ENCODE measurements around the gene CELF2. TPM values are rescaled to one million over a fixed set of nuclear protein-coding genes. Genes with fewer than 3 reads are reported as not detected.

CELF2 gene
- total RNA-seq, 1 experiment from 2014 or later = not detected

DNA sequence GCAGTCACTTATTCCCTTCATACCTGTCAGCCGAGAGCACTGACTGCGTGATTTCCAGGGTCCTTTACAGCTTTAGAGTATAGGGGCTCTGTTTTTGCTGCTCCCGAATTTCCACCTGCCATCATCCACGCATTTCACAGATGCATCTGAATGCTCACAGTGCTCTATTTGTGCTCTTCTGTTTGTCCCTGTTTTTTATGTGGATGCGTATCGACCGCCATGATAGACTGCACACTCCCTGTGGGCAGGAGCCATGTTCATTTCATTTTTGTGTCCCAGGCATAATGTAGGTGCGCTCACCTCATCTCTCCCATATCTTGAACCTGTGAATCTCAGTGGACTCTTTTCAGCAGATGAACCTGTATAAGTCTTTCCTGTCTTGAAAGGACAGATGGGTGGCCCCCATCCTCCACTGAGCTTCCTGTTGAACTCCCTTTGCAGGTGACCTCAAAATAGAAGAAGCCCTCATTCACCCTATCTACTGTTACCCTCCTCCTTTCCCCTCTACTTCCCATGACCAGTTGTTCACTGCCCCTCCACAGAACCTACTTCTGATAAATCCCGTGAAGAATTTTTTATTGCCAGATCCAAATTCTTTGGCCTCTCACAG, 228.4 kb downstream of the CELF2 start:
- no peak for DNase-seq
- no peaks in the 10 kb centered on the region for H3K36me3 Mint-ChIP-seq (ENCODE audit: insufficient read depth, unreplicated experiment)
- CTCF ChIA-PET = no interaction called here
- intact Hi-C loops (cut with micrococcal nuclease; ENCODE audit: unreplicated experiment) = no loop called here
- peaks cover 12% of the 10 kb centered on the region for H3K27me3 Mint-ChIP-seq (ENCODE audit: unreplicated experiment)
- no peaks in the 10 kb centered on the region for H3K9me3 Mint-ChIP-seq (ENCODE audit: low read depth, unreplicated experiment)
- no peaks in the 10 kb centered on the region for H3K4me1 Mint-ChIP-seq (ENCODE audit: low read depth, unreplicated experiment)
- no peak overlapping the region for H3K27ac Mint-ChIP-seq (ENCODE audit: unreplicated experiment)
- TF ChIP-seq, protein P1, sequence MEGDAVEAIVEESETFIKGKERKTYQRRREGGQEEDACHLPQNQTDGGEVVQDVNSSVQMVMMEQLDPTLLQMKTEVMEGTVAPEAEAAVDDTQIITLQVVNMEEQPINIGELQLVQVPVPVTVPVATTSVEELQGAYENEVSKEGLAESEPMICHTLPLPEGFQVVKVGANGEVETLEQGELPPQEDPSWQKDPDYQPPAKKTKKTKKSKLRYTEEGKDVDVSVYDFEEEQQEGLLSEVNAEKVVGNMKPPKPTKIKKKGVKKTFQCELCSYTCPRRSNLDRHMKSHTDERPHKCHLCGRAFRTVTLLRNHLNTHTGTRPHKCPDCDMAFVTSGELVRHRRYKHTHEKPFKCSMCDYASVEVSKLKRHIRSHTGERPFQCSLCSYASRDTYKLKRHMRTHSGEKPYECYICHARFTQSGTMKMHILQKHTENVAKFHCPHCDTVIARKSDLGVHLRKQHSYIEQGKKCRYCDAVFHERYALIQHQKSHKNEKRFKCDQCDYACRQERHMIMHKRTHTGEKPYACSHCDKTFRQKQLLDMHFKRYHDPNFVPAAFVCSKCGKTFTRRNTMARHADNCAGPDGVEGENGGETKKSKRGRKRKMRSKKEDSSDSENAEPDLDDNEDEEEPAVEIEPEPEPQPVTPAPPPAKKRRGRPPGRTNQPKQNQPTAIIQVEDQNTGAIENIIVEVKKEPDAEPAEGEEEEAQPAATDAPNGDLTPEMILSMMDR (IDR thresholded peaks at IDR 0.05; ENCODE audit: unreplicated experiment) = no peak
- no peak overlapping the region for H3K4me3 Mint-ChIP-seq (ENCODE audit: low read depth, unreplicated experiment)
- BruUV-seq (replicated peaks) = no TSS peak

DNA sequence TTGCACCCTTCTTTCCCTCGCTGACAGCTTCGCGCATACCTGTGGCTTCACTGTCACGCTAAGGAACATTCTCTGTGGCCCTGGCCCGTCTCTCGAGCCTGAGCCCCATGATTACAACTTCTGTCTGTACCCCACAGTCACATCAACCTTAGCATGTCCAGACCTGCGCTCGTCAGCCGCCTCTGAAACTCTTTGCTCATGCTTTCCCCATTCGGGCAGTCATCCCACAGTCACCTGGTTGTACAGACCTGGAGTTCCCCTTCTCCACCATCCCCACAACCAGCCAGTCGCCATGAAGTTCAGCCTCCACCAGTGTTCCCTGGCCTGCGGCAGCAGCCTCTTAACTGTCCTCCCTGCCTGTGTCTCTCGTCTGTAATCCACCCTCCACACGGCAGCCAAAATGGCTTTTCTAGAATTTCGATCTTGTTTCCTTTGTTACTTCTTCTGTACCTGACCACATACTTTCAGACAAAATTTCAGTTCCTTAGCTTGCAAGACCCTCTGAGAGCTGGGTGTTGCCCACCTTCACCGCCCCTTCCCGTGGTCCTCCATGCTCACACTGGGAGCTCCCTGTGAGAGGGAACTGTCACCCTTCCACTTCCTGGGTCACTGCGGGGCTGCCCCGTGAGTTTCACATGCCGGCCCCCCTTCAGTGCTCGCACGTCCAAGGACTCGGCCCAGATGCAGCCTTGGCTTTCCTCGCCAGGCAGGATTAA, 229.2 kb downstream of the CELF2 start:
- intact Hi-C loops (cut with micrococcal nuclease; ENCODE audit: unreplicated experiment) = no loop called here
- Mint-ChIP-seq H3K4me1 (ENCODE audit: low read depth, unreplicated experiment) (no peaks in the 10 kb centered on the region), H3K27ac (ENCODE audit: unreplicated experiment) (no peak overlapping the region), H3K9me3 (ENCODE audit: low read depth, unreplicated experiment) (no peaks in the 10 kb centered on the region), H3K4me3 (ENCODE audit: low read depth, unreplicated experiment) (no peak overlapping the region), H3K36me3 (ENCODE audit: insufficient read depth, unreplicated experiment) (no peaks in the 10 kb centered on the region), H3K27me3 (ENCODE audit: unreplicated experiment) (peaks cover 12% of the 10 kb centered on the region)
- TF ChIP-seq, protein P1 (IDR thresholded peaks at IDR 0.05; ENCODE audit: unreplicated experiment) = no peak
- CTCF ChIA-PET = no interaction called here
- DNase-seq = no peak
- no TSS peak for BruUV-seq (replicated peaks)

DNA sequence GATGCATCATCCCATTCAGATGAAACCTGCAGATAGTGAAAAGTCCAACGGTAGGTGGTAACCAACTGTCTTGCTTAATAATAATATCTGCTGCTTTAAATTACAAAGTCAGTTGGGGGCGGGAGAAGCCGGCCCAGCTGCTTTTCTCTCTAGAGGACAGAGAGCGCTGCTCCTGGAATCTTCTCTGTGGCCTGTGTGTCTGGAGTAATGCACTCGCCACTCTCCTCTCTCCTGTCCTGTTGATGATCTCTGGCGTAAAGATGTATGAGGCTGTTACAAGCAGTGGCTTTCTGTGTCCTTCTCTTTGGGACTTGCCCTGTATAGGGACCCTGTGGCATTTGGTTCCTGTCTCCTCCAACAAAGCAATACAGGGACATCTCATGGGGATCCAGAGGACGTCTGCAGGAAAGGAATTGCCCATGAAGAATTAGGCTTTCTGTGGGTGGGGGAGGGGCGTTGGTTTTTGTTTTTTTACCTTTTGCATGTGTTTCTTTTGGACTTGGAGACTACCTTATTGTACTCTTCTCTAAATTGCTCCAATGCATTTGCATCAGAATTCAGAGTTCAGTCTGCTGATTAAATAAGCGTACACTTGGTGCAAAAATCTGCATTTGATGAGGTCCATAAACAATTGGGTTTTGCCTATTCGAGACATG, 231.6 kb downstream of the CELF2 start:
- Mint-ChIP-seq H3K27ac (ENCODE audit: unreplicated experiment) (no peak overlapping the region), H3K4me1 (ENCODE audit: low read depth, unreplicated experiment) (no peaks in the 10 kb centered on the region), H3K9me3 (ENCODE audit: low read depth, unreplicated experiment) (no peaks in the 10 kb centered on the region), H3K27me3 (ENCODE audit: unreplicated experiment) (peaks cover 25% of the 10 kb centered on the region), H3K4me3 (ENCODE audit: low read depth, unreplicated experiment) (no peak overlapping the region), H3K36me3 (ENCODE audit: insufficient read depth, unreplicated experiment) (no peaks in the 10 kb centered on the region)
- BruUV-seq (replicated peaks) = no TSS peak
- TF ChIP-seq, protein P1 (IDR thresholded peaks at IDR 0.05; ENCODE audit: unreplicated experiment) = no peak
- DNase-seq = no peak
- CTCF ChIA-PET = no interaction called here
- intact Hi-C loops (cut with micrococcal nuclease; ENCODE audit: unreplicated experiment) = no loop called here

DNA sequence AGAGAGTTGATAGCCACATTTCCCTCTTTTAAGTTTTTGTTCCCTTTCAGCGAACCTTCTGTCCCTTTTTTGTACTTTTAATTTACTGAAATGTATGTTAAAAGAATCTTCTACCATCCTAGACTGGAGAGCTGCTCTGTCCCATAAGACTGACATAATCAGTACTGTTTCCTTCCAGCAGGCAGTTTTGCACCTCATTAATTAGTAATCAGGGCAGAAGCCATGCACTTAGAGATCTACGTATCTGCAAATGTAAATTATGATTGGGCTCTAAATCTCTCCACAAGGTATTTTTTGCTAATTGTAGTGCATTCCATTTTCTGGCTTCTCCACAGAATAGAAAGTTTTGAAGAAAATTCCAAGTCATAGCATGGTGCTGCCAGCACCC, 232.1 kb downstream of the CELF2 start:
- TF ChIP-seq, protein P1 (IDR thresholded peaks at IDR 0.05; ENCODE audit: unreplicated experiment) = no peak
- no TSS peak for BruUV-seq (replicated peaks)
- H3K4me1 Mint-ChIP-seq (ENCODE audit: low read depth, unreplicated experiment) = no peaks in the 10 kb centered on the region
- CTCF ChIA-PET = no interaction called here
- intact Hi-C loops (cut with micrococcal nuclease; ENCODE audit: unreplicated experiment) = no loop called here
- no peak overlapping the region for H3K4me3 Mint-ChIP-seq (ENCODE audit: low read depth, unreplicated experiment)
- DNase-seq = no peak
- H3K9me3 Mint-ChIP-seq (ENCODE audit: low read depth, unreplicated experiment) = no peaks in the 10 kb centered on the region
- H3K36me3 Mint-ChIP-seq (ENCODE audit: insufficient read depth, unreplicated experiment) = no peaks in the 10 kb centered on the region
- H3K27ac Mint-ChIP-seq (ENCODE audit: unreplicated experiment) = no peak overlapping the region
- H3K27me3 Mint-ChIP-seq (ENCODE audit: unreplicated experiment) = peaks cover 31% of the 10 kb centered on the region
